Tibial artery (tissue), 4 donors: Measurements from ENCODE around the gene ETDB.
"Not testable (repeated sequence)": the region's sequence is repeated elsewhere in the genome, so short reads cannot be mapped to it uniquely, and the experiment has no call there.

Source experiments
- DNase-seq, 2 donors: peaks; one replicate each; pipeline ENCODE4 v3.0.0-alpha.2; 2019
- H3K27ac ChIP-seq, 2 donors: fragments of 200-600 bp; sonication (generic) in 1 of 2; 1 replicate in 1 of 2; 2 replicates in 1 of 2; pipeline ENCODE4 v1.5.1; 2018 to 2019; ENCODE audit warnings: mild to moderate bottlenecking in 1 of 2
- H3K27me3 ChIP-seq, 2 donors: fragments of 200-600 bp; sonication (generic) in 1 of 2; one replicate each; pipeline versions ENCODE4 v1.5.1 to v1.6.0; 2016 to 2019
- H3K36me3 ChIP-seq, 3 donors: fragments of 200-600 bp; sonication (generic) in 2 of 3; one replicate each; pipeline ENCODE4 v1.5.1; 2016 to 2019; ENCODE audit warnings: mild to moderate bottlenecking in 2 of 3
- H3K4me1 ChIP-seq, 4 donors: fragments of 200-600 bp; sonication (generic) in 2 of 4; 1 replicate in 3 of 4; 2 replicates in 1 of 4; pipeline ENCODE4 v1.5.1; 2016 to 2019
- H3K4me3 ChIP-seq, 2 donors: fragments of 200-600 bp; sonication (generic) in 1 of 2; 1 replicate in 1 of 2; 2 replicates in 1 of 2; pipeline ENCODE4 v1.5.1; 2018 to 2019; ENCODE audit warnings: mild to moderate bottlenecking in 2 of 2
- H3K9me3 ChIP-seq, 3 donors: fragments of 200-600 bp; sonication (generic) in 1 of 3; one replicate each; pipeline ENCODE4 v1.5.1; 2016 to 2019
- intact Hi-C: fragments of 100-400 bp; cut with DNase I; formaldehyde crosslinking; loops from one replicate; pipeline ENCODE4 v1.15.0; 2023; ENCODE audit warnings: low total_unique reads
- TF ChIP-seq, protein P1 (sequence below), 2 experiments: fragments of 200-600 bp in 1 of 2; fragments of 450-650 bp in 1 of 2; IDR thresholded peaks; one replicate each; pipeline ENCODE4 v1.5.1; 2017 to 2019; ENCODE audit warnings: antibody characterized with exemption in 2 of 2, mild to moderate bottlenecking in 1 of 2, moderate library complexity in 1 of 2

Gene ETDB

DNA sequence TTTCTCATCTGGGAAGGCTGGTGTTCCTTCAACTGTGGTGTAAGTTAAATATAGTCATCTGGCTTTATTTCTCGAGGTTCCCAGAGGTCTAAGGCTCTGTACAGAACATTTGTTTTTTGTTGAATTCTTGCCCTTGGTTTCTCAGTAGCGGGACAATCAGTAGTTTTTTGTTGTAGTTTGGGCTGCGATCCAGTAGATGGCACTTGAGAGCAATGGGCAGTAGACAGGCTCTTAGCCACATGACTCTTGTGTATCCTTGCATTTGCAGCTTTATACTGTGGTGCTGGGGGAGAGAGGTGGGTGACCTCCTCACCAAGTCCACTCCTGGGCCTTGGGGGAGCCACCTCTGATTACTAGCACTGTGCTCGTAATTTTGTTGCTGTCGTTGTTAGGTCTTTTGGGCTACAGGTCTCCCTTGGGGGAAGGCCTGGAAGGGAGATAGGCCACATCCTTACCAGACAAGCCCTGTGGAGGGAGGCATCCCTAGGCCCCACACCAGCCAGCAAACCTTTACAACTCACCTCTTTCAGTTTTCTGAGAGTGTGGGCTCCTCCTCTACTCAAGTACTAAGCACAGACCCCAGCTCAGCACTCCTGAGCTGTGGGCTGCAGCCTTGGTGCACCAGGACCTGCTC is 8.1 kb downstream of the ETDB start:
- Histone ChIP-seq H3K27me3 (no peaks in the 10 kb centered on the region), H3K9me3 (no peaks in the 10 kb centered on the region), H3K4me1 (no peaks in the 10 kb centered on the region), H3K36me3 (no peaks in the 10 kb centered on the region), H3K4me3 (no peak overlapping the region), H3K27ac (no peak overlapping the region)
- intact Hi-C loops, result no loop called here
- DNase-seq, result no peak
- TF ChIP-seq, protein P1, sequence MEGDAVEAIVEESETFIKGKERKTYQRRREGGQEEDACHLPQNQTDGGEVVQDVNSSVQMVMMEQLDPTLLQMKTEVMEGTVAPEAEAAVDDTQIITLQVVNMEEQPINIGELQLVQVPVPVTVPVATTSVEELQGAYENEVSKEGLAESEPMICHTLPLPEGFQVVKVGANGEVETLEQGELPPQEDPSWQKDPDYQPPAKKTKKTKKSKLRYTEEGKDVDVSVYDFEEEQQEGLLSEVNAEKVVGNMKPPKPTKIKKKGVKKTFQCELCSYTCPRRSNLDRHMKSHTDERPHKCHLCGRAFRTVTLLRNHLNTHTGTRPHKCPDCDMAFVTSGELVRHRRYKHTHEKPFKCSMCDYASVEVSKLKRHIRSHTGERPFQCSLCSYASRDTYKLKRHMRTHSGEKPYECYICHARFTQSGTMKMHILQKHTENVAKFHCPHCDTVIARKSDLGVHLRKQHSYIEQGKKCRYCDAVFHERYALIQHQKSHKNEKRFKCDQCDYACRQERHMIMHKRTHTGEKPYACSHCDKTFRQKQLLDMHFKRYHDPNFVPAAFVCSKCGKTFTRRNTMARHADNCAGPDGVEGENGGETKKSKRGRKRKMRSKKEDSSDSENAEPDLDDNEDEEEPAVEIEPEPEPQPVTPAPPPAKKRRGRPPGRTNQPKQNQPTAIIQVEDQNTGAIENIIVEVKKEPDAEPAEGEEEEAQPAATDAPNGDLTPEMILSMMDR (IDR thresholded peaks at IDR 0.05), result peak; percentile 26 to 37

DNA sequence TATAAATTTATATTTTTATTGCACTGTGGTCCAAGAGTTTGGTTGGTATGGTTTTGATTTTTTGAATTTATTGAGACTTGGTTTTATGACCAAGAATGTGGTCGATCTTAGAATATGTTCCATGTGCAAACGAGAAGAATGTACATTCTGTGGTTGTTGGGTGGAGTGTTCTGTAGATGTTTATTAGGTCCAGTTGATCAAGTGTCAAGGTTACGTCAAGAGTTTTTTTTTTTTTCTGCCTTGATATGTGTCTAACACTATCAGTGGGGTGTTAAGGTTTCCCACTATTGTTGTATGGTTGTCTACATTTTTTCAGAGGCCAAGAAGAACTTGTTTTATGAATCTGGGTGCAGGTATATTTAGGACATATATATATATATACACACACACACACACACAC is 10.8 kb downstream of the ETDB start:
- intact Hi-C loops, result no loop called here
- DNase-seq, result no peak
- Histone ChIP-seq H3K4me3 (no peak overlapping the region), H3K27me3 (no peaks in the 10 kb centered on the region), H3K27ac (no peak overlapping the region), H3K4me1 (no peaks in the 10 kb centered on the region), H3K9me3 (no peaks in the 10 kb centered on the region), H3K36me3 (no peaks in the 10 kb centered on the region)
- TF ChIP-seq, protein P1 (IDR thresholded peaks at IDR 0.05), result no peak

DNA sequence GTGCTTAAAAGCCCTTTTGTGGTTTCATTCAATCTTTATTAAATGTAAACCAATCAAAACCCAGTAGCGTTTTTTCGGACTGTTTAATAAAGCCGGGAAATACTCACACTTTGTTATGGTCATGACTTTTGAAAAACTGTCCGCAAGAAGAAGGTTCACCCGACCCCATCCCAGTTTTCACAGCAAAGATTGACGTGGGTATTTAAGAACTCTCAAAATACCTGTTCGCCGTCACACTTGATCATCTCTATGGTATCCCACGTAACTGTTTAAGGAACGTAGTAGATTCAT is 20.9 kb downstream of the ETDB start:
- no peak for DNase-seq
- Histone ChIP-seq H3K4me1 (peaks cover 0 to 14% (median 0%) of the 10 kb centered on the region in 4 donors), H3K36me3 (no peaks in the 10 kb centered on the region), H3K27me3 (no peaks in the 10 kb centered on the region), H3K27ac (no peak overlapping the region), H3K9me3 (no peaks in the 10 kb centered on the region), H3K4me3 (peak overlapping the region in 1 of 2 donors; percentile 62)
- TF ChIP-seq, protein P1 (IDR thresholded peaks at IDR 0.05), result no peak
- intact Hi-C loops, result no loop called here

DNA sequence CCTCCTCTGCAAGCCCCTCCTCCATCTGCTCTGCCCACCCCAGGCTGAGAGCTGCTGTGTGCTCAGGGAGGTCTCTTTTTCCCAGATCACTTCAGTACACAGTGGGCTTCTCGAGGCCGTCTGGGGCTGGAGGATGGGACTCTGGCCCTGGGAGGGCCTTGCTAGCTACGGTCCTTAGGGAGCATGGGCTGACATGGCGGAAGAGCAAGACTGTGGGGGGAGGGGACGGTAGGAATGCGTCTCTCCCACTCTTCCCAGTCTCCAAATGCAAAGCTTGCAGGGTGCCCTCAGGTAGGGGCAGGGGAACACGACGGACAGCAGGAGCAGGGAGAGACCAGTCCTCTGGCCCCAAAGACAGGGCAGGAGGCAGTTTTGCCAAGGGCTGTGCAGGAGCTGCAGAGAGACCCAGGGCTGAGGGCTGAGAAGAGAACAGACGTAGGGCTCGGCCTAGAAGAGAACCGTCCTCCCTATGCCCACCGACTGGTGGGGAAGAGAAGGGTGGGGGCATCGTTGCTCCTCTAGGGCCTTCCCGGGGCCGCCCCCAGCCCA is 23.1 kb downstream of the ETDB start:
- Histone ChIP-seq H3K27ac (peak overlapping the region in 1 of 2 donors; percentile 34), H3K4me1 (peaks cover 0 to 14% (median 0%) of the 10 kb centered on the region in 4 donors), H3K4me3 (peak overlapping the region; percentile 62 to 82)
- DNase-seq, H3K27me3 ChIP-seq, intact Hi-C loops, H3K36me3 ChIP-seq, H3K9me3 ChIP-seq: not testable (repeated sequence)

DNA sequence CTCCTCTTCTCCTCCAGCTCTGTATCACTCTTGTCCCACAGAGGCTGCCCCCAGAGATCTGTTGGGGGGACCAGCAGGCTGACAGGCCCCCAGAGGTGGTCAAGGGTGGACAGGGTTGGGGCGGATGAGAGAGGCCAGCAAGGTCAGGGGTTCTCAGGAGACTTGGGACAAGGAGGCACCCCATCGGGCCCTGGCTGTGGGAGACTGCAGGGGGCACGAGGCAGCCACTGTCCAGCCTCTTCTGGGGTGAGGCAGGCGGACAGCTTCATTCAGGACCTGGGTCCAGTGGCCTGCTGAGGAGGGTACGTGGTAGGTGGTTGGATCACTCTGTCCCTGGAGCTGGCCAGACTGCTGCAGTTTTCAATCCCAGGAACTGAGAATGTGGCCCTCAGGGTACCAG is 24.6 kb downstream of the ETDB start:
- Histone ChIP-seq H3K4me3 (no peak overlapping the region), H3K27ac (no peak overlapping the region), H3K27me3 (no peaks in the 10 kb centered on the region), H3K4me1 (peaks cover 0 to 14% (median 0%) of the 10 kb centered on the region in 4 donors), H3K9me3 (no peaks in the 10 kb centered on the region), H3K36me3 (no peaks in the 10 kb centered on the region)
- no peak for DNase-seq
- intact Hi-C loops, result no loop called here
- TF ChIP-seq, protein P1 (IDR thresholded peaks at IDR 0.05), result no peak

DNA sequence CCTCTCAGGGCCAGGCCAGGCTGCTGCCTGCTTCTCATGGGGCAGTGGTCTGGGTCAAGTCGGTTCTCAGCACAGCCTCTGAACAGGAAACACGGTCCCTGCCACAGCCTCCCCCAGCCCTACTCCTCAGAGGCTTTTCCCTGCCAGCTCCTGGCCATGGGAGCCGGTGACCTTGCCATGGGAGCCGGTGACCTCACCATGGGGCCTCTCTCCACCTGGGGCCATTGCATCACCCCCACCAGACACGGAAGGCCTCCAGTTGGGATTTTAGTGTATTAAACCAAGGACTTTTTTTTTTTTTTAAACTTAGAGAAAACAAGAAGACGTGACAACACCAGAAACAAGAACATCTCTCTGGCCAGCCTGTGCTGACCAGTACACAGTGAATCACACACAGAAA is 25.6 kb downstream of the ETDB start:
- no peak for DNase-seq
- Histone ChIP-seq H3K27ac (no peak overlapping the region), H3K9me3 (no peaks in the 10 kb centered on the region), H3K27me3 (no peaks in the 10 kb centered on the region), H3K36me3 (no peaks in the 10 kb centered on the region), H3K4me3 (no peak overlapping the region), H3K4me1 (peaks cover 0 to 14% (median 0%) of the 10 kb centered on the region in 4 donors)
- intact Hi-C loops, result no loop called here
- TF ChIP-seq, protein P1 (IDR thresholded peaks at IDR 0.05), result no peak
